ENCODE results near the gene SYNGAP1. TPM values are rescaled to one million over a fixed set of nuclear protein-coding genes. Genes with fewer than 3 reads are reported as not detected.
A peak's percentile ranks its signal among the peaks of the same experiment; 100 is the strongest.

SYNGAP1 gene
- polyA plus RNA-seq, 1 donor (not counting 4 experiments of a cell fraction or from before 2014, with no cell fraction given): 2.1 TPM

GRCh38 chr6:33411632-33412005 lies 8.2 kb upstream of the SYNGAP1 start:
- Histone ChIP-seq H2AFZ (ENCODE audit: control insufficient read depth, low read length) (no peak overlapping the region), H3K27ac (ENCODE audit: control insufficient read depth, insufficient read depth, low read length) (peak overlapping the region; percentile 29), H3K79me2 (ENCODE audit: control insufficient read depth, insufficient read depth, low read length) (peaks cover 14% of the 10 kb centered on the region), H3K4me1 (ENCODE audit: control insufficient read depth, extremely low read depth, insufficient read depth, low read length) (peaks cover 21% of the 10 kb centered on the region), H3K4me3 (ENCODE audit: control insufficient read depth in 2 of 3, extremely low read depth in 1 of 3, insufficient read depth in 2 of 3, low read depth in 1 of 3, low read length in 3 of 3) (peak overlapping the region; percentile 65 to 71 (median 67)), H3K27me3 (ENCODE audit: control insufficient read depth, extremely low read depth, insufficient read depth, low read length) (no peaks in the 10 kb centered on the region), H3K9me1 (ENCODE audit: control insufficient read depth, extremely low read depth, insufficient read depth, low read length) (no peaks in the 10 kb centered on the region), H4K20me1 (ENCODE audit: control insufficient read depth, extremely low read depth, insufficient read depth, low read length) (peaks cover 4% of the 10 kb centered on the region), H3K36me3 (ENCODE audit: control insufficient read depth in 2 of 2, extremely low read depth in 1 of 2, insufficient read depth in 2 of 2, low read length in 2 of 2) (peaks cover 23 to 51% of the 10 kb centered on the region in 2 experiments), H3K9me3 (ENCODE audit: control insufficient read depth, low read depth, low read length) (no peaks in the 10 kb centered on the region), H3K9ac (ENCODE audit: control insufficient read depth, extremely low read depth, insufficient read depth, low read length) (peak overlapping the region; percentile 73), H3K4me2 (ENCODE audit: control insufficient read depth, extremely low read depth, insufficient read depth, low read depth, low read length) (peak overlapping the region; percentile 92)
- no peak for FAIRE-seq
- dilution Hi-C loops (cut with MboI; ENCODE audit: extremely low pct_ligation_motif_present, low sequenced_read_pairs): no loop called here
- no peak for DNase-seq (ENCODE audit: low read depth, low spot score)
- no peak for TF ChIP-seq CTCF (optimal IDR thresholded peaks at IDR 0.05 in 1 of 3, IDR thresholded peaks at IDR 0.05 in 1 of 3, conservative IDR thresholded peaks at IDR 0.05 in 1 of 3; ENCODE audit: extremely low read depth in 1 of 3, insufficient read depth in 2 of 3, low read length in 3 of 3)
- no peak for TF ChIP-seq EZH2 (IDR thresholded peaks at IDR 0.05; ENCODE audit: low read length)

GRCh38 chr6:33412140-33413009 lies 7.5 kb upstream of the SYNGAP1 start:
- no peak for FAIRE-seq
- H3K4me2 ChIP-seq (ENCODE audit: control insufficient read depth, extremely low read depth, insufficient read depth, low read depth, low read length): no peak overlapping the region

More at GRCh38 chr6:33412140-33413009, 7.5 kb upstream of the SYNGAP1 start:
- no peak overlapping the region for H3K4me3 ChIP-seq (ENCODE audit: control insufficient read depth in 2 of 3, extremely low read depth in 1 of 3, insufficient read depth in 2 of 3, low read depth in 1 of 3, low read length in 3 of 3)
- H2AFZ ChIP-seq (ENCODE audit: control insufficient read depth, low read length): no peak overlapping the region
- H3K27me3 ChIP-seq (ENCODE audit: control insufficient read depth, extremely low read depth, insufficient read depth, low read length): no peaks in the 10 kb centered on the region
- H3K9ac ChIP-seq (ENCODE audit: control insufficient read depth, extremely low read depth, insufficient read depth, low read length): no peak overlapping the region
- no peak overlapping the region for H3K27ac ChIP-seq (ENCODE audit: control insufficient read depth, insufficient read depth, low read length)
- H3K9me3 ChIP-seq (ENCODE audit: control insufficient read depth, low read depth, low read length): no peaks in the 10 kb centered on the region
- dilution Hi-C loops (cut with MboI; ENCODE audit: extremely low pct_ligation_motif_present, low sequenced_read_pairs): no loop called here
- peaks cover 29% of the 10 kb centered on the region for H3K4me1 ChIP-seq (ENCODE audit: control insufficient read depth, extremely low read depth, insufficient read depth, low read length)
- no peak for TF ChIP-seq CTCF (optimal IDR thresholded peaks at IDR 0.05 in 1 of 3, IDR thresholded peaks at IDR 0.05 in 1 of 3, conservative IDR thresholded peaks at IDR 0.05 in 1 of 3; ENCODE audit: extremely low read depth in 1 of 3, insufficient read depth in 2 of 3, low read length in 3 of 3)
- no peak for TF ChIP-seq EZH2 (IDR thresholded peaks at IDR 0.05; ENCODE audit: low read length)
- peaks cover 22% of the 10 kb centered on the region for H3K79me2 ChIP-seq (ENCODE audit: control insufficient read depth, insufficient read depth, low read length)
- DNase-seq (ENCODE audit: low read depth, low spot score): no peak
- peaks cover 5% of the 10 kb centered on the region for H4K20me1 ChIP-seq (ENCODE audit: control insufficient read depth, extremely low read depth, insufficient read depth, low read length)
- H3K36me3 ChIP-seq (ENCODE audit: control insufficient read depth in 2 of 2, extremely low read depth in 1 of 2, insufficient read depth in 2 of 2, low read length in 2 of 2): peaks cover 24 to 49% of the 10 kb centered on the region in 2 experiments
- H3K9me1 ChIP-seq (ENCODE audit: control insufficient read depth, extremely low read depth, insufficient read depth, low read length): no peaks in the 10 kb centered on the region
